Activated CD4-positive, alpha-beta memory T cell treated with anti-CD3 and anti-CD28 coated beads, Interleukin-2, amount 10 ng/mL, durations not matched to agents 7 days and 5 days (primary cell): ENCODE data around the gene GJB4. TPM values are rescaled to one million over a fixed set of nuclear protein-coding genes. Genes with fewer than 3 reads are reported as not detected.
"Not testable (repeated sequence)": the region's sequence is repeated elsewhere in the genome, so short reads cannot be mapped to it uniquely, and the experiment has no call there.

Experiments used
- CTCF ChIA-PET: fragments of 350-600 bp; sonication (Branson Sonifier 250); formaldehyde crosslinking; loops from one replicate; lab custom pipeline; 2021; ENCODE audit warnings: antibody characterized with exemption, inconsistent platforms; lab: Charles Lee
- POLR2A ChIA-PET: fragments of 350-600 bp; sonication (Branson Sonifier 250); formaldehyde crosslinking; loops from one replicate; lab custom pipeline; 2021; ENCODE audit warnings: antibody characterized with exemption; lab: Charles Lee
- DNase-seq: peaks from one replicate; pipeline ENCODE4 v3.0.0-alpha.2; 2020
- H3K27ac Mint-ChIP-seq: one replicate; pipeline ENCODE4 v1.8.0; 2021; ENCODE audit warnings: mild to moderate bottlenecking, mixed read lengths
- H3K27me3 Mint-ChIP-seq: one replicate; pipeline ENCODE4 v1.8.0; 2021; ENCODE audit warnings: mixed read lengths
- H3K36me3 Mint-ChIP-seq: one replicate; pipeline ENCODE4 v1.8.0; 2021; ENCODE audit warnings: low read depth, mixed read lengths
- H3K4me1 Mint-ChIP-seq: one replicate; pipeline ENCODE4 v1.8.0; 2021; ENCODE audit warnings: mixed read lengths
- H3K4me3 Mint-ChIP-seq: one replicate; pipeline ENCODE4 v1.8.0; 2021; ENCODE audit warnings: mild to moderate bottlenecking, mixed read lengths
- H3K9me3 Mint-ChIP-seq: one replicate; pipeline ENCODE4 v1.8.0; 2021; ENCODE audit warnings: mixed read lengths
- total RNA-seq, 2 experiments: library from RNA; stranded (reverse); gene quantifications; one replicate each; pipeline ENCODE4 v1.2.3, GENCODE V29; 2021

Gene GJB4
- not detected for total RNA-seq

GRCh38 chr1:34759503-34760357 is at the start of gene GJB4:
TSS of gene GJB4 (plus strand) at chr1:34759740. CDS start at chr1:34761255, 1,515 bp downstream.
- Mint-ChIP-seq H3K4me3 (no peak within 1 kb of the TSS), H3K36me3 (no peaks in the 10 kb centered on the region), H3K9me3 (no peaks in the 10 kb centered on the region), H3K27me3 (no peaks in the 10 kb centered on the region), H3K4me1 (no peaks in the 10 kb centered on the region), H3K27ac (no peak within 1 kb of the TSS)
- CTCF ChIA-PET, result no interaction called here
- DNase-seq, result no peak
- POLR2A ChIA-PET, result no interaction called here

- H3K4me3 Mint-ChIP-seq, result no peak overlapping the region
- CTCF ChIA-PET, result no interaction called here
Observed at GRCh38 chr1:34710812-34711211, 48.7 kb upstream of the GJB4 start.

GRCh38 chr1:34711485-34711884 is 48.1 kb upstream of the GJB4 start:
- CTCF ChIA-PET, result no interaction called here
- Mint-ChIP-seq H3K4me1 (no peaks in the 10 kb centered on the region), H3K36me3 (no peaks in the 10 kb centered on the region), H3K27me3 (no peaks in the 10 kb centered on the region), H3K9me3 (no peaks in the 10 kb centered on the region), H3K4me3 (no peak overlapping the region), H3K27ac (no peak overlapping the region)
- POLR2A ChIA-PET, result no interaction called here
- DNase-seq, result no peak

More at GRCh38 chr1:34710812-34711211, 48.7 kb upstream of the GJB4 start:
- DNase-seq, result no peak
- H3K9me3 Mint-ChIP-seq, result no peaks in the 10 kb centered on the region
- H3K36me3 Mint-ChIP-seq, result no peaks in the 10 kb centered on the region
- no peak overlapping the region for H3K27ac Mint-ChIP-seq
- peaks cover 2% of the 10 kb centered on the region for H3K27me3 Mint-ChIP-seq
- no peaks in the 10 kb centered on the region for H3K4me1 Mint-ChIP-seq
- POLR2A ChIA-PET, result no interaction called here

GRCh38 chr1:34712007-34712688 is 47.4 kb upstream of the GJB4 start:
- no peaks in the 10 kb centered on the region for H3K9me3 Mint-ChIP-seq
- no peaks in the 10 kb centered on the region for H3K4me1 Mint-ChIP-seq
- no peak for DNase-seq
- POLR2A ChIA-PET, result no interaction called here
- CTCF ChIA-PET, result interaction anchor here (0.7 kb wide), 2 partner anchors 35 to 117 kb away, joined by 3 to 4 read pairs; no protein-coding TSS in a partner anchor
- H3K4me3 Mint-ChIP-seq, result no peak overlapping the region
- no peak overlapping the region for H3K27ac Mint-ChIP-seq
- H3K36me3 Mint-ChIP-seq, result no peaks in the 10 kb centered on the region
- H3K27me3 Mint-ChIP-seq, result no peaks in the 10 kb centered on the region

GRCh38 chr1:34713443-34713842 is 46.1 kb upstream of the GJB4 start:
- H3K27me3 Mint-ChIP-seq, result peaks cover 4% of the 10 kb centered on the region
- no peak overlapping the region for H3K4me3 Mint-ChIP-seq
- H3K9me3 Mint-ChIP-seq, result no peaks in the 10 kb centered on the region
- ChIA-PET CTCF (no interaction called here), POLR2A (no interaction called here)
- H3K27ac Mint-ChIP-seq, result no peak overlapping the region
- no peaks in the 10 kb centered on the region for H3K36me3 Mint-ChIP-seq
- DNase-seq, result no peak
- no peaks in the 10 kb centered on the region for H3K4me1 Mint-ChIP-seq

GRCh38 chr1:34714386-34714785 is 45.2 kb upstream of the GJB4 start:
- POLR2A ChIA-PET, result no interaction called here
- H3K36me3 Mint-ChIP-seq, result no peaks in the 10 kb centered on the region
- CTCF ChIA-PET, result no interaction called here
- H3K27ac Mint-ChIP-seq, result no peak overlapping the region
- no peak overlapping the region for H3K4me3 Mint-ChIP-seq
- H3K27me3 Mint-ChIP-seq, result peaks cover 4% of the 10 kb centered on the region
- H3K4me1 Mint-ChIP-seq, result no peaks in the 10 kb centered on the region
- no peaks in the 10 kb centered on the region for H3K9me3 Mint-ChIP-seq
- no peak for DNase-seq

GRCh38 chr1:34715139-34715538 is 44.4 kb upstream of the GJB4 start:
- ChIA-PET POLR2A (no interaction called here), CTCF (no interaction called here)

GRCh38 chr1:34721241-34721640 is 38.3 kb upstream of the GJB4 start:
- POLR2A ChIA-PET, result no interaction called here
- peaks cover 20% of the 10 kb centered on the region for H3K27me3 Mint-ChIP-seq
- H3K27ac Mint-ChIP-seq, result no peak overlapping the region
- no peaks in the 10 kb centered on the region for H3K36me3 Mint-ChIP-seq
- DNase-seq, result no peak
- no peaks in the 10 kb centered on the region for H3K4me1 Mint-ChIP-seq
- no peaks in the 10 kb centered on the region for H3K9me3 Mint-ChIP-seq
- no peak overlapping the region for H3K4me3 Mint-ChIP-seq
- CTCF ChIA-PET, result no interaction called here

More at GRCh38 chr1:34715139-34715538, 44.4 kb upstream of the GJB4 start:
- Mint-ChIP-seq H3K36me3 (no peaks in the 10 kb centered on the region), H3K4me1 (no peaks in the 10 kb centered on the region), H3K4me3 (no peak overlapping the region), H3K27ac (no peak overlapping the region), H3K9me3 (no peaks in the 10 kb centered on the region), H3K27me3 (peaks cover 4% of the 10 kb centered on the region)
- DNase-seq, result no peak

- Mint-ChIP-seq H3K36me3 (no peaks in the 10 kb centered on the region), H3K4me1 (no peaks in the 10 kb centered on the region), H3K9me3 (no peaks in the 10 kb centered on the region), H3K4me3 (no peak overlapping the region), H3K27me3 (peaks cover 20% of the 10 kb centered on the region), H3K27ac (no peak overlapping the region)
- DNase-seq, result no peak
- POLR2A ChIA-PET, result no interaction called here
- CTCF ChIA-PET, result no interaction called here
Observed at GRCh38 chr1:34721646-34722355, 37.7 kb upstream of the GJB4 start.

- Mint-ChIP-seq H3K27me3 (peaks cover 15% of the 10 kb centered on the region), H3K4me1 (no peaks in the 10 kb centered on the region), H3K9me3 (no peaks in the 10 kb centered on the region), H3K27ac (no peak overlapping the region), H3K4me3 (no peak overlapping the region), H3K36me3 (no peaks in the 10 kb centered on the region)
- POLR2A ChIA-PET, result no interaction called here
- no peak for DNase-seq
- CTCF ChIA-PET, result no interaction called here
Observed at GRCh38 chr1:34726861-34727260, 32.7 kb upstream of the GJB4 start.

- no peak overlapping the region for H3K4me3 Mint-ChIP-seq
- peaks cover 11% of the 10 kb centered on the region for H3K27me3 Mint-ChIP-seq
- CTCF ChIA-PET, result no interaction called here
Observed at GRCh38 chr1:34730485-34730884, 29.1 kb upstream of the GJB4 start.

GRCh38 chr1:34732831-34733230 is 26.7 kb upstream of the GJB4 start:
- POLR2A ChIA-PET, H3K9me3 Mint-ChIP-seq, H3K27ac Mint-ChIP-seq, DNase-seq, H3K4me1 Mint-ChIP-seq, H3K27me3 Mint-ChIP-seq, H3K4me3 Mint-ChIP-seq, H3K36me3 Mint-ChIP-seq: not testable (repeated sequence)
- CTCF ChIA-PET, result interaction anchor here (3.6 kb wide), 1 partner anchor 11 kb away, joined by 16 read pairs; no protein-coding TSS in a partner anchor

More at GRCh38 chr1:34730485-34730884, 29.1 kb upstream of the GJB4 start:
- POLR2A ChIA-PET, result no interaction called here
- Mint-ChIP-seq H3K9me3 (no peaks in the 10 kb centered on the region), H3K27ac (no peak overlapping the region), H3K4me1 (no peaks in the 10 kb centered on the region), H3K36me3 (no peaks in the 10 kb centered on the region)
- DNase-seq, result no peak

GRCh38 chr1:34736692-34737091 is 22.8 kb upstream of the GJB4 start:
- Mint-ChIP-seq H3K9me3 (no peaks in the 10 kb centered on the region), H3K4me1 (no peaks in the 10 kb centered on the region), H3K4me3 (no peak overlapping the region), H3K27me3 (peaks cover 12% of the 10 kb centered on the region), H3K36me3 (no peaks in the 10 kb centered on the region), H3K27ac (no peak overlapping the region)
- CTCF ChIA-PET, result interaction anchor here (0.6 kb wide), 1 partner anchor 10 kb away, joined by 3 read pairs; no protein-coding TSS in a partner anchor
- POLR2A ChIA-PET, result no interaction called here
- DNase-seq, result no peak
